ENCODE measurements around the gene HNF4A. TPM values are rescaled to one million over a fixed set of nuclear protein-coding genes. Genes with fewer than 3 reads are reported as not detected.
"Not testable (repeated sequence)": the region's sequence is repeated elsewhere in the genome, so short reads cannot be mapped to it uniquely, and the experiment has no call there.

The HNF4A gene
- total RNA-seq, 2 experiments from 2014 or later, result not detected

DNA sequence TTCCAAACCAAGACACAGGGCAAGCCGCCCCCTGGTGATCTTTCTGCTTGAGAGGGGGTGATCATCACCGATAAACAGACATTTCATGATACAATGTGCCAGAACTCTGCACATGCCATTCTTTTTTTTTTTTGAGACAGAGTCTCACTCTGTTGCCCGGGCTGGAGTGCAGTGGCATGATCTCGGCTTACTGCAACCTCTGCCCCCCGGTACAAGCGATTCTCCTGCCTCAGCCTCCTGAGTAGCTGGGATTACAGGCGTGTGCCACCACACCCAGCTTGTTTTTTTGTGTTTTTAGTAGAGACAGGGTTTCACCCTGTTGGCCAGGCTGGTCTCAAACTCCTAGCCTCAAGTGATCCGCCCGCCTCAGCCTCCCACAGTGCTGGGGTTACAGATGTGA lies 116.8 kb downstream of the HNF4A start:
- H3K36me3 Mint-ChIP-seq (ENCODE audit: low read depth); H3K27me3 Mint-ChIP-seq; ATAC-seq; POLR2A ChIA-PET; H3K4me3 Mint-ChIP-seq; H3K9me3 Mint-ChIP-seq (ENCODE audit: low read depth); H3K27ac Mint-ChIP-seq; DNase-seq; intact Hi-C loops (cut with DNase I, micrococcal nuclease); CTCF ChIA-PET: not testable (repeated sequence)
- H3K4me1 Mint-ChIP-seq, result peaks cover 18% of the 10 kb centered on the region

DNA sequence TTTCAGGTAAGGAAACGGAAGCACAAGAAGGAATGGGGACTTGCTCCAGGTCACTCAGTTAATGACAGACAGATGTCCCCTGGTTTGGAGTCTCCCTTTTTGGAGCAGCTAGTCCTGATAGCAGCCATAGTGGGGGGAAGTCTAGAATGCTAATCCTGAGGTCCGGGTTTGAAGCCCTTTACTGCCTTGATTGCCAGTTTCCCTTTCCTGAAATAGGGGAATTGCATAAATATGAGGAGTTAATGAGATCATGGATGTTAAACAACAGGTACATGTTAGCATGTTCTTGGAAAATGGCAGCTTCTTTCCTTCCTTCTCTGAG lies 119.8 kb downstream of the HNF4A start:
- DNase-seq, result no peak
- intact Hi-C loops (cut with DNase I, micrococcal nuclease), result loop anchor here (1.0 to 5.0 kb wide), 11 partner anchors 47 to 885 kb away; partner anchors contain the start of genes ADA (in 1 of the 2), FITM2 (in 1 of the 2), IFT52 (in 1 of the 2) and OSER1 (in 1 of the 2)
- peaks cover 22% of the 10 kb centered on the region for H3K4me1 Mint-ChIP-seq
- no peaks in the 10 kb centered on the region for H3K36me3 Mint-ChIP-seq (ENCODE audit: low read depth)
- ATAC-seq, result no peak
- ChIA-PET POLR2A (no interaction called here), CTCF (interaction anchor here (0.6 to 1.6 kb wide), 9 partner anchors 12 to 257 kb away, joined by 3 to 7 read pairs (median 3); no protein-coding TSS in a partner anchor)
- H3K27me3 Mint-ChIP-seq, result no peaks in the 10 kb centered on the region
- no peaks in the 10 kb centered on the region for H3K9me3 Mint-ChIP-seq (ENCODE audit: low read depth)
- H3K4me3 Mint-ChIP-seq, result peak overlapping the region; percentile 91
- H3K27ac Mint-ChIP-seq, result peak overlapping the region; percentile 97

DNA sequence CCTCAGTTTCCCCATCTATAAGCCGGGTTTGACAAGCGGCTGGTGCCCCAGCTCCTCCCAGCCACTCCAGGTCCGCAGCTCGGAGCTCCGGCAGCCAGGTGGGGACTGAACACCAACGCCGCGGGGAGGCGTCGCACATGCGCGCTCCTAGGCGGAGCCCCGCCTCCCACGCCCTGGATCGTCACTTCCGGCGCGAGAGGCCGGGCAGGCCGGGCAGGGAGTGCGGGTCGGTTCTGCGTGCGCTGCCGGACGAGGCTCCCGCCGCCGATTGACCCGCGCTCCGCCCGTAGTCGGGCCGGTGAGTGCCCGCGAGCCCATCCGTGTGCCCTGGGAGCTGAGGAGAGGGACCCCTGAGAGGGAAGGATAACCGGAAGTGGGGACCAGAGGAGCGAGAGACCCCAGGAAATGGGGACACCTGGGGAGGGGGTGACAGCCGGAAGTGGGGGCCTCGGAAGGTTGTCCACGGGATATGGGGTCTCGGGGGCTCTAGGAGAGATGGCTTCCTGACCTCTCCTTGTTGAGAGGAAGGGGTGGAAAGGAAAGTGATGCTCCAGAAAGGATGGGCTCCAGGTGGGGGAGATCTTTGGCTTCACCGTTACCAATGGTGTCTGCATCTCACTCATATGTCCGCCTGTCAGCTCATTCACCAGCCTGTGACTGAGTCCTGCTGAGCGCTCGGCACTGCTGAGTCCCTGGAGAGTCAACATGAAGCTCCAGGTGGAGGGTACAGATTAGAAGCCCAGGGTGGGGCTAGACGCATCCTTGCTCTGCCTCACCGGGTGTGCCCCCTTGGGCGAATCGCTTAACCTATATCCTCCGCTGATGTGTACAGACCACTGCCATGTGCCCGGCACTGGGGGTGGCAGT lies 120.4 kb downstream of the HNF4A start, which contains the start of gene TTPAL:
Gene TTPAL, plus strand, starts transcription at position 181 of the 867 bp plus-strand sequence. CDS start 4,126 bp downstream, outside the sequence.
- no peaks in the 10 kb centered on the region for H3K27me3 Mint-ChIP-seq
- H3K4me1 Mint-ChIP-seq, result peaks cover 22% of the 10 kb centered on the region
- H3K9me3 Mint-ChIP-seq (ENCODE audit: low read depth), result no peaks in the 10 kb centered on the region
- intact Hi-C loops (cut with DNase I, micrococcal nuclease), result loop anchor here (1.0 to 5.0 kb wide), 11 partner anchors 46 to 885 kb away; partner anchors contain the start of genes SERINC3 (in 2 of the 2), ADA (in 1 of the 2), FITM2 (in 1 of the 2) and IFT52 (in 1 of the 2)
- ATAC-seq (peak; percentile 97), DNase-seq (peak; percentile 96)
- H3K36me3 Mint-ChIP-seq (ENCODE audit: low read depth), result peaks cover 6% of the 10 kb centered on the region
- H3K4me3 Mint-ChIP-seq, result peak within 1 kb of the TSS; percentile 91
- CTCF ChIA-PET, result interaction anchor here (0.6 to 1.6 kb wide), 13 partner anchors 12 to 467 kb away, joined by 3 to 7 read pairs (median 3); partner anchors contain the start of gene SERINC3
- peak within 1 kb of the TSS; percentile 97 for H3K27ac Mint-ChIP-seq
- POLR2A ChIA-PET, result interaction anchor here (0.5 kb wide), 1 partner anchor 805 kb away, joined by 3 read pairs; no protein-coding TSS in a partner anchor

DNA sequence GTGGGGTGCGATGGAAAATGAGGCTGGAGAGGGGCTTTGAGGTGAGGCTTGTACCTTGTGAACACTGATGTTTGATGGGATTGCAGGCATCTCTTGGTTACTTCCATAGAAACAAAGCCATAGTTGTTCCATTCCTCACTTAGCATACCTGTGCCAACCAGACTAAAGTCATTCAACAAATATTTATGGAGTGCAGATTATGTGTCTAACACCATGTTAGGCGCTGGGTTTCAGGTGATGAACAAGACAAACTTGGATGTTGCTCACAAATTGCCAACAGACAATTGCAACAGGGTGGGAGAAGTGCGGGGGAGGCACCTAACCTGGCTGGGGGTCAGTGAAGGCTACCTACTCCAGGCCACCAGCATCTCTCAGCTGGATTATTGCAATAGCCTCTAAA lies 121.7 kb downstream of the HNF4A start:
- intact Hi-C loops (cut with DNase I, micrococcal nuclease), result loop anchor here (5.0 kb wide), 3 partner anchors 135 to 260 kb away; no protein-coding TSS in a partner anchor
- DNase-seq (no peak), ATAC-seq (no peak)
- ChIA-PET POLR2A (no interaction called here), CTCF (interaction anchor here (0.7 kb wide), 1 partner anchor 466 kb away, joined by 3 read pairs; no protein-coding TSS in a partner anchor)
- H3K9me3 Mint-ChIP-seq (ENCODE audit: low read depth), result no peaks in the 10 kb centered on the region
- no peaks in the 10 kb centered on the region for H3K27me3 Mint-ChIP-seq
- no peak overlapping the region for H3K27ac Mint-ChIP-seq
- peaks cover 18% of the 10 kb centered on the region for H3K36me3 Mint-ChIP-seq (ENCODE audit: low read depth)
- H3K4me1 Mint-ChIP-seq, result peaks cover 22% of the 10 kb centered on the region
- H3K4me3 Mint-ChIP-seq, result peak overlapping the region; percentile 91

DNA sequence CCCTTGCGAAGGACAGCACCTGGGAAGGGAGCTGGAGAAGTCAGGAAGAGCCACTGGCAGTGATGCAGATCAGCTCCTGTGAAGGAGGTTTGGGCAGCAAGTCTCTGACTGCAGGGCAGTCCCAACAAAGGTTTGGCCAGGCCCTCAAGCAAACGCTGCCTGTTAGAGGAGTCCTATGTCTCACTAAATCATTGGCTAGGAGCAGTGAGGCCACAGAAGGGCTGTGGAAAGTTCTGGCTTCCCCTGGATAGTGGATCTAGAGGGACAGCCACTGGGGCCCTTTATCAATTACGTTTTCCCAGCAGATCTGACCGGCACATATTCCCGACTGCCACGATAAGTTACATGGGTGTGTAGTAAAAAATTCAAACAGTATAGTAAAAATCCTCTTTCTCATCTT lies 122.7 kb downstream of the HNF4A start:
- no peak for DNase-seq
- ChIA-PET POLR2A (no interaction called here), CTCF (no interaction called here)
- peaks cover 22% of the 10 kb centered on the region for H3K4me1 Mint-ChIP-seq
- H3K36me3 Mint-ChIP-seq (ENCODE audit: low read depth), result peaks cover 22% of the 10 kb centered on the region
- H3K27me3 Mint-ChIP-seq, result no peaks in the 10 kb centered on the region
- H3K27ac Mint-ChIP-seq, result peak overlapping the region; percentile 32
- H3K4me3 Mint-ChIP-seq, result no peak overlapping the region
- intact Hi-C loops (cut with DNase I, micrococcal nuclease), result loop anchor here (5.0 kb wide), 3 partner anchors 134 to 261 kb away; no protein-coding TSS in a partner anchor
- no peak for ATAC-seq
- H3K9me3 Mint-ChIP-seq (ENCODE audit: low read depth), result no peaks in the 10 kb centered on the region

DNA sequence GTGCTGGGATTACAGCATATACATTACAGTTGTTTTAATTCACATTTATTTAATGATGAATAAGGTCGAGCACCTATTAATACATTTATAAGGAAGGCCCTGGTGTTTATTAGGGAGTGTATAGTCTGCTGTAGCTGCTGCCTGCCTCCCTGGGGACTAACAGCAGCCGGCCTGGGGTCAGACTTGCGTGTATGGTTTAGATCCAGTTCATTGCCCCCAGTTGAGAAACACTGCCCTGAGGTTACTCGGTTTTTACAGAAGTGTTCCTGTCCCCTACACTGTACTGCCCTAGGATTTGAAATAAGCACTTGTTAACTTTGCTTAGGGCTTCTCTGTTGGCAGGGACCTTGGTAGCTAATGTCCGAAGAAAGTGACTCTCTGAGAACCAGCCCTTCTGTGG lies 124.1 kb downstream of the HNF4A start:
- Mint-ChIP-seq H3K9me3 (ENCODE audit: low read depth) (no peaks in the 10 kb centered on the region), H3K4me3 (no peak overlapping the region), H3K27me3 (no peaks in the 10 kb centered on the region), H3K4me1 (peaks cover 22% of the 10 kb centered on the region), H3K27ac (no peak overlapping the region), H3K36me3 (ENCODE audit: low read depth) (peaks cover 31% of the 10 kb centered on the region)
- ATAC-seq (no peak), DNase-seq (no peak)
- CTCF ChIA-PET, result interaction anchor here (1.1 kb wide), 1 partner anchor 91 kb away, joined by 3 read pairs; no protein-coding TSS in a partner anchor
- intact Hi-C loops (cut with DNase I, micrococcal nuclease), result loop anchor here (5.0 kb wide), 3 partner anchors 133 to 262 kb away; no protein-coding TSS in a partner anchor
- POLR2A ChIA-PET, result no interaction called here

DNA sequence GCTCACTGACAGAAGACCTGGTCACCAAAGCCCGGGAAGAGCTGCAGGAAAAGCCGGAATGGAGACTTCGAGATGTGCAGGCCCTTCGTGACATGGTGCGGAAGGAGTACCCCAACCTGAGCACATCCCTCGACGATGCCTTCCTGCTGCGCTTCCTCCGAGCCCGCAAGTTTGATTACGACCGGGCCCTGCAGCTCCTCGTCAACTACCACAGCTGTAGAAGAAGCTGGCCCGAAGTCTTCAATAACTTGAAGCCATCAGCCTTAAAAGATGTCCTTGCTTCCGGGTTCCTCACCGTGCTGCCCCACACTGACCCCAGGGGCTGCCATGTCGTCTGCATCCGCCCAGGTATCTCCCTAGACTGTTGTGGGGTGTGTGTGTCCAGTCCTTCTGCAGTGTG lies 124.6 kb downstream of the HNF4A start:
- Mint-ChIP-seq H3K4me3 (no peak overlapping the region), H3K27me3 (no peaks in the 10 kb centered on the region), H3K27ac (no peak overlapping the region), H3K36me3 (ENCODE audit: low read depth) (peaks cover 34% of the 10 kb centered on the region), H3K9me3 (ENCODE audit: low read depth) (no peaks in the 10 kb centered on the region), H3K4me1 (peaks cover 19% of the 10 kb centered on the region)
- intact Hi-C loops (cut with DNase I, micrococcal nuclease), result no loop called here
- DNase-seq (no peak), ATAC-seq (no peak)
- ChIA-PET CTCF (interaction anchor here (1.1 kb wide), 1 partner anchor 91 kb away, joined by 3 read pairs; no protein-coding TSS in a partner anchor), POLR2A (no interaction called here)

DNA sequence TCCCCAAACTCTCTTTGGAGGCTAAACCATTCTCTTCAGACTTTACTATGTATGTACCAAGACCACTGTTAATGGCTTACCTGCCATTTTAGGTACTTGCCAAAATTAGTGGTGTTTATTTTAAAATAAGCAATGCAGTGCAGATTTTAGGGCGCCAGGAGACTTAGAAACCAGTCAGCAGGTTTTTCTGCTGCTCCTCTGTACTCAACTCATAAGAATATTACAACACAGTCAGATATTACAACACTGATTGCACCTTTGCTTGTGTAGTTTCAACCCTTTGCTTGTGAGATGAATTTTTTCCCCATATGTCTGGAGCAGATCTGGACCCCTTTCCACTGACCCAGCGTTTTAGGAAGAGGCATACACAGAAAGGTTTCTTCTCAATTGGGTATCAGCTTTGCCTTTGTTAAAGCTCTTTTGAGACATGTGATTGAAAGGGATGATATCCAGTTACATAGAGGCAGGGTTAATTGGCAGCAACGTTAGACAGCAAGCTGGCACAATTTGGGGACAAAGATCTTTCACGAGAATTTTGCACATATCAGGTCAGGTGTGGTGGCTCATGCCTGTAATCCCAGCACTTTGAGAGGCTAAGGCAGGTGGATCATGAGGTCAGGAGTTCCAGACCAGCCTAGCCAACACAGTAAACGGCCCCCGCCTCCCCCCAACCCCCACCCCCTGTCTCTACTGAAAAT lies 126.4 kb downstream of the HNF4A start:
- Mint-ChIP-seq H3K27ac (peak overlapping the region; percentile 12), H3K27me3 (no peaks in the 10 kb centered on the region), H3K36me3 (ENCODE audit: low read depth) (peaks cover 46% of the 10 kb centered on the region), H3K4me1 (peaks cover 10% of the 10 kb centered on the region), H3K9me3 (ENCODE audit: low read depth) (no peaks in the 10 kb centered on the region), H3K4me3 (no peak overlapping the region)
- ChIA-PET CTCF (no interaction called here), POLR2A (no interaction called here)
- intact Hi-C loops (cut with DNase I, micrococcal nuclease), result no loop called here
- DNase-seq, result no peak
- ATAC-seq, result no peak

DNA sequence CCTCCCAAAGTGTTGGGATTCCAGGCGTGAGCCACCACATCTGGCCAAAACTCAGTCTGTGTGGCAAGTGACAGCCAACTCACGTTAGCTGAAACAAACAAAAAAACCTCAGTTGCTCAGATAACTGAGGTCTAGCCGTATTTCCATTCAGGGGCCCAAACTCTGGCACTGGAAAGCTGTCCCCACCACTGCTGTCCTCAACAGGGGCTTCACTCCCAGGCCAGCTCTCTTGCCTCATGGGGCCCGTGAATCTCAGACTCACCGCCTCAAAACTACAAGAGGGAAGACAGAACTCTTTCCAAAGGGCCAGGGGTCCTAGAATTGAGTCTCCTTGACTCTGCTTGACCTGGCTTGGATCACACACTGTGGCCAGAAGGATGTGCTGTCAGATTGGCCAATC lies 127.6 kb downstream of the HNF4A start:
- ChIA-PET CTCF (interaction anchor here (1.4 kb wide), 1 partner anchor 24 kb away, joined by 4 read pairs; no protein-coding TSS in a partner anchor), POLR2A (no interaction called here)
- ATAC-seq (no peak), DNase-seq (no peak)
- Mint-ChIP-seq H3K4me1 (peaks cover 5% of the 10 kb centered on the region), H3K4me3 (no peak overlapping the region), H3K27ac (no peak overlapping the region), H3K36me3 (ENCODE audit: low read depth) (peaks cover 47% of the 10 kb centered on the region), H3K27me3 (no peaks in the 10 kb centered on the region), H3K9me3 (ENCODE audit: low read depth) (no peaks in the 10 kb centered on the region)
- intact Hi-C loops (cut with DNase I, micrococcal nuclease), result no loop called here
